Measurements from ENCODE around the gene ECM1. TPM values are rescaled to one million over a fixed set of nuclear protein-coding genes. Genes with fewer than 3 reads are reported as not detected.

Gene ECM1
- total RNA-seq, 1 experiment from 2014 or later = 1.4 TPM

GRCh38 chr1:150553392-150554085, 45.6 kb downstream of the ECM1 start:
- H2AFZ ChIP-seq (ENCODE audit: low read length) = no peak overlapping the region
- TF ChIP-seq CTCF (conservative IDR thresholded peaks at IDR 0.05) = no peak
- H3K14ac ChIP-seq (ENCODE audit: insufficient read depth, low read length) = no peak overlapping the region; the same call in 1 of the 2 replicates
- peak; percentile 20 for DNase-seq
- Mint-ChIP-seq H3K4me1 (peaks cover 16 to 42% of the 10 kb centered on the region in 2 experiments), H3K36me3 (ENCODE audit: insufficient read depth in 1 of 3, low read depth in 3 of 3) (peaks cover 3 to 5% (median 5%) of the 10 kb centered on the region in 3 experiments; a peak in 6 of 7 replicates), H3K9me3 (no peaks in the 10 kb centered on the region), H3K27ac (peak overlapping the region in 2 of 3 experiments; percentile 48 to 53; a peak in 2 of 7 replicates), H3K27me3 (ENCODE audit: low read depth) (peaks cover 24% of the 10 kb centered on the region), H3K4me3 (no peak overlapping the region)
- no peak overlapping the region for H2BK12ac ChIP-seq (ENCODE audit: insufficient read length, low read depth, low read length)
- peaks cover 3% of the 10 kb centered on the region; the same call in 1 of the 2 replicates for H3K4me1 ChIP-seq (ENCODE audit: insufficient read depth, low read length)
- H2BK120ac ChIP-seq (ENCODE audit: low read depth, low read length, poor library complexity, severe bottlenecking) = no peak overlapping the region
- H3K79me2 ChIP-seq (ENCODE audit: insufficient read depth, low read length) = no peaks in the 10 kb centered on the region
- H4K5ac ChIP-seq (ENCODE audit: insufficient read length, low read depth, low read length) = no peak overlapping the region
- no CpG with 5 or more reads among the region's 23 CpGs for WGBS (ENCODE audit: extremely low coverage, insufficient read length, low lambda C conversion rate)
- no peaks in the 10 kb centered on the region for H3K9me3 ChIP-seq (ENCODE audit: control insufficient read depth, low read depth, low read length)
- no peaks in the 10 kb centered on the region for H4K20me1 ChIP-seq (ENCODE audit: control insufficient read depth, insufficient read depth, insufficient read length)
- no peak overlapping the region for H2BK20ac ChIP-seq (ENCODE audit: low read depth, low read length, poor library complexity, severe bottlenecking)
- no peak overlapping the region for H3K23ac ChIP-seq (ENCODE audit: insufficient read length, low read depth, low read length)
- H3K27me3 ChIP-seq (ENCODE audit: insufficient read depth, low read length) = peaks cover under 1% of the 10 kb centered on the region; the same call in 1 of the 2 replicates
- no peak overlapping the region for H3K56ac ChIP-seq (ENCODE audit: insufficient read length, low read depth, low read length)
- no peak overlapping the region for H2AK5ac ChIP-seq (ENCODE audit: insufficient read length, low read length)
- no peak overlapping the region for H2BK5ac ChIP-seq (ENCODE audit: insufficient read length, low read length)
- H4K91ac ChIP-seq (ENCODE audit: insufficient read length, low read depth, low read length) = no peak overlapping the region
- no peak overlapping the region for H3K4ac ChIP-seq (ENCODE audit: low read depth, low read length)
- peaks cover 9% of the 10 kb centered on the region for H3K23me2 ChIP-seq (ENCODE audit: insufficient read length, low read depth, low read length, poor library complexity, severe bottlenecking)
- H3K27ac ChIP-seq (ENCODE audit: insufficient read length, low read depth, low read length) = no peak overlapping the region
- no peak overlapping the region for H3K9ac ChIP-seq (ENCODE audit: extremely low read depth, insufficient read length, low read length)
- no peak overlapping the region for H2BK15ac ChIP-seq (ENCODE audit: low read depth, low read length)
- no peak overlapping the region for H4K8ac ChIP-seq (replicated peaks; ENCODE audit: insufficient read length, low read depth, low read length)
- no peak overlapping the region for H3K4me2 ChIP-seq (ENCODE audit: insufficient read depth, insufficient read length, low read length)
- H3T11ph ChIP-seq (ENCODE audit: low read length) = no peak overlapping the region
- no peaks in the 10 kb centered on the region for H3K79me1 ChIP-seq (ENCODE audit: insufficient read depth, low read depth, low read length, poor library complexity, severe bottlenecking)
- no peak overlapping the region for H3K18ac ChIP-seq (ENCODE audit: insufficient read length, low read depth, low read length)

All from H9 (cell line).